GM20000 (cell line): Measurements from ENCODE around the gene TXN.
A peak's percentile ranks its signal among the peaks of the same experiment; 100 is the strongest.
"Not testable (repeated sequence)": the region's sequence is repeated elsewhere in the genome, so short reads cannot be mapped to it uniquely, and the experiment has no call there.

Experiments
- DNase-seq: peaks from one replicate; pipeline ENCODE4 v3.0.0; 2012; ENCODE audit warnings: low spot score
- TF ChIP-seq, protein P1 (sequence below): IDR thresholded peaks from 2 replicates; pipeline ENCODE4 v1.5.1; 2012; ENCODE audit warnings: mild to moderate bottlenecking, control low read depth; ENCODE audit errors: extremely low read depth, missing control alignments

TXN gene

DNA sequence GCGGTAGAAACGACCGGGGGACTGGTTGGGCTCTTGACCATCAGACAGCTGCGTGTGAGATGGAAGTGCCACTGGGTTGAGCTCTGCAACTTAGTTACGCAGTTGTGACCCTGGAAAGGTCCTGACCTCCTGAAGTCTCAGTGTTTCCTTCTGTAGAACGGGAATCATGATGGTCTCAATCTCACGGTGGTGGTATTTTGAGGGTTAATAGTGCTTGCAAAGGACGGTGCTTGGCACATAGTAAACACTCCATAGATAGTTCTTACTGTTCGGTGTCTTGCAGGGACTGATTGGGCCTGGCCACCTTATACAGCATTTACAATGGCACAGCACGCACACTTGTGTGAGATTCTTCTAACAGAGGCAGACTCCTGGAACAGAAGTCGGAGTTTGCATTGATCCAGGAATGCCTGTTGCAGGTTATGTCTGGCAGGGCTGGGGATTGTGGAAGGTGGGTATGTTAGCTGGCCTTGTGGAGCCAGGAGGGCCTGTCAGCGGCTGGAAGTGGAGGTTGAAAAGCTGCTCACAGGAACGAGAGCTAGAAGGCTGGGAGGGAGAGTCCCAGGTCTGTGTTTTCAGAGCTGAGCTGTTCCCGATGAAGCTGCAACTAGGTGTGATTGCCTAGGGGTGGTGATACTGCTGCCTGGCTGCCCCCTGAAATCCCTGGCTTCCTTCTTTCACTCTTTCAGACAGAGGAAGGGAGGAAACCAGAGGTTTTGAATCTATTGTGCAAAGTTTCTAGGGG lies 962 bp upstream of the TXN start:
- DNase-seq = peak; percentile 27
- TF ChIP-seq, protein P1, sequence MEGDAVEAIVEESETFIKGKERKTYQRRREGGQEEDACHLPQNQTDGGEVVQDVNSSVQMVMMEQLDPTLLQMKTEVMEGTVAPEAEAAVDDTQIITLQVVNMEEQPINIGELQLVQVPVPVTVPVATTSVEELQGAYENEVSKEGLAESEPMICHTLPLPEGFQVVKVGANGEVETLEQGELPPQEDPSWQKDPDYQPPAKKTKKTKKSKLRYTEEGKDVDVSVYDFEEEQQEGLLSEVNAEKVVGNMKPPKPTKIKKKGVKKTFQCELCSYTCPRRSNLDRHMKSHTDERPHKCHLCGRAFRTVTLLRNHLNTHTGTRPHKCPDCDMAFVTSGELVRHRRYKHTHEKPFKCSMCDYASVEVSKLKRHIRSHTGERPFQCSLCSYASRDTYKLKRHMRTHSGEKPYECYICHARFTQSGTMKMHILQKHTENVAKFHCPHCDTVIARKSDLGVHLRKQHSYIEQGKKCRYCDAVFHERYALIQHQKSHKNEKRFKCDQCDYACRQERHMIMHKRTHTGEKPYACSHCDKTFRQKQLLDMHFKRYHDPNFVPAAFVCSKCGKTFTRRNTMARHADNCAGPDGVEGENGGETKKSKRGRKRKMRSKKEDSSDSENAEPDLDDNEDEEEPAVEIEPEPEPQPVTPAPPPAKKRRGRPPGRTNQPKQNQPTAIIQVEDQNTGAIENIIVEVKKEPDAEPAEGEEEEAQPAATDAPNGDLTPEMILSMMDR = no peak

DNA sequence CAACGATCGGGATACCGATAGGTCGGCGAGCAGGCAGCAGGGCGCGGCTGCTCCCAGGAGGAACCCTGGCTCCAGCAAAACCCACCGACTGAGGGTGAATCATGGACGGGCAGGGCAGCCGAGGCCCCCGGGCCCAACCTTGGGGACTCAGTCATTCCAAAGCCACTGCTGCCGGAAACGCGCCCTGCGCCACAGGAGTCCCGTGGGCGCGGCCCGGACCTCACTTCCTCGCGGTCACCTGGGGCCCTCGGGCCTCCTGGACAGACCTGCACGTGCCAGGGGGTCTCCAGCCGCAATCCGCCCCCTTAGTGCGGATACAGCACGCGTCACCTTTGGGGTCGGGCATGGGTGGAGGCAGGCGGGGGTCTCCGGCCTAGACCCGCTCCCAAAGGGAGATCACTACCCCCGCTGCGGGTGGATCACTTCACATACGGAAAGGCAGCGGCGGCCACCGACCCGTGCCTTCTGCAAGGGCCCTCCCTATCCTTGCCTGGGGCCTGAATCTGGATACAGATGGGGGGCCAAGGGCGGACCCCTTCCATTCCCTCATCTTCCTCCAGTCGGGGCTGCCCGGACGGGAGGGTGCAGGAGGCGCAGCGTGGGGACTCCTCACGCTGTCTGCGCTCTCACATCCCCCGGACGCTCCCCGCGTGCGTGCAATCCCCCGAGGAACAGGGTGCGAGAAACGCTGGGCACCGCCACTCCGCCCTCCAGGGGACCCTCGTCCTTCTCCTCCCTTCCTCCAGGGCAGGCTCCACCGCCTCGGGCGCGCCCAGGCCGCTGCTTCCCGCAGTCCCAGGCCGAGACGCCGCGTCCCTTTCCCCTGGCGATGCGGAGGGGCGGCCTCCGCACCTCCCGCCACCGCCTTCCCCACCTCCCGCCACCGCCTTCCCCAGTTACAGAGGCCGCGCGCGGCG lies 586 bp downstream of the TXN start:
- TF ChIP-seq, protein P1 = no peak
- DNase-seq = peak; percentile 42

DNA sequence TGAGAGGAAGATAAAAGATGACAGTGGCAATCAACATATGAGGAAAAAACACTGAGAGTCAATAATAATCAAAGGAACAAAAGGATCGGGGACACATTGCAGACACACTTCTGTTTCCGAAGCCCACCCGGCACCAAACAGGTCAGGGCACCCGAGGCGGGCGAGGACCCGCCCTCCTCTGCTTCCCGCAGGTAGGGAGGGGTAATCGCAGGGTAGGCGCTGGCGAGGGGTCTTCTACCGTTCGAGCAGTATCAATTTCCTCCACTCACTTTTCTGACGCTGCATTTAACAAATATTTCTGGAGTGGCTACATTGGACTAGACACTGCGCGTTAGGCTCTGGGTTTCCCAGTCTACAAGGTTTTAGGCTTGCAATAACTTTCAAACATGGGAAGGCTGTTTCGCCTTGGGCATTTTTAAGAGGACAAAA lies 1.3 kb downstream of the TXN start:
- TF ChIP-seq, protein P1 = no peak
- no peak for DNase-seq

DNA sequence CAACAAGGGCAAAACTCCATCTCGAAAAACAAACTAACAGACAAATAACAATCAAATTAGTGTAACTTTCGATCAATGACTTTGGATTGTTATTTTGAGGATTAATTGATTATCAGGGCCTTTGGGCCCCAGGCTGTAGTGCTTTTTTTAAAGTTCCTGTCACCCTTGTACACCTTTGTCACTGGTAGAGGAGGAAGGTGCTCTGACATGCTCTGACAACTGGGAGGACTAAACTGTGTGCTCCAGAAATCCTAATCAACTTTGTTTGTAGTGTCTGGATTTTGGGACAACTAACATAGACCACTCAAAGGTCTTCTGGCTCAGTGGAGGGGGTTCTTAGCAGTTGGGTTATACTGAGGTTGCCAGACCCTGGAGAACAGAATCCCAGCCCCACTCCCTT lies 1.8 kb downstream of the TXN start:
- DNase-seq = no peak
- TF ChIP-seq, protein P1 = no peak

DNA sequence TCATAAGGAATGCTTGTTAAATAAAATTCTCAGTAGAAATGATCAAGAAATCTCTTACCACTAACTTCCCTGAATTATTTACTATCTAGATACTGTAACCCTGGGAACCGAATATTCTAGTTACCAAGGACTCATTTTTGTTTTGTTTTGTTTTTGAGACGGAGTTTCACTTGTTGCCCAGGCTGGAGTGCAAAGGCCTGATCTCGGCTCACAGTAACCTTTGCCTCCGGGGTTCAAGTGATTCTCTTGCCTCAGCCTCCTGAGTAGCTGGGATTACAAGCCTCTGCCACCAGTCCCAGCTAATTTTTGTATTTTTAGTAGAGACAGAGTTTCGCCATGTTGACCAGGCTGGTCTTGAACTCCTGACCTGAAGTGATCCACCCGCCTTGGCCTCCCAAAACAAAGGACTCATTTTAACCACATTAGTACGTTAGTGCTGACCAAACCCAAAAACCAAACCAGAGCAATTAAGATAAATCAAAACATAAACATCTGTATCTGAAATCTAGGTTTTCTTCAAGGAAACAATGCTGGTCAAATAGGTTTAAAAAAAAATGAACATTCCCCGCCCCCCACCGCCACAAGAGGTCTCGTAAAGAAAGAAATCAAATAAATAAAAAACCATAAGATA lies 3.7 kb downstream of the TXN start:
- TF ChIP-seq, protein P1 = no peak
- no peak for DNase-seq

DNA sequence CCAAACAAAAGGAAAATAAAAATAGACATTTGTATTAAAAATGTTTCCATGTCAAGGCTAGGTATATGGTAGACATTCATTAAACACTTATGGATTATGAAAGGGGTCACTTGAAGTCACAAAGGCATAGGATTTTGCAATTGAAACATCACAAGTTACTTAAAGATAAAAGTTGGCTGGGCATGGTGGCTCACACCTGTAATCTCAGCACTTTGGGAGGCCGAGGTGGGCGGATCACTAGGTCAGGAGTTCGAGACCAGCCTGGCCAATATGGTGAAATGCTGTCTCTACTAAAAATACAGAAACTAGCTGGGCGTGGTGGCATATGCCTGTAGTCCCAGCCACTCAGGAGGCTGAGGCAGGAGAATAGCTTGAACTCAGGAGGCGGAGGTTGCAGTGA lies 4.5 kb downstream of the TXN start:
- DNase-seq = not testable (repeated sequence)

DNA sequence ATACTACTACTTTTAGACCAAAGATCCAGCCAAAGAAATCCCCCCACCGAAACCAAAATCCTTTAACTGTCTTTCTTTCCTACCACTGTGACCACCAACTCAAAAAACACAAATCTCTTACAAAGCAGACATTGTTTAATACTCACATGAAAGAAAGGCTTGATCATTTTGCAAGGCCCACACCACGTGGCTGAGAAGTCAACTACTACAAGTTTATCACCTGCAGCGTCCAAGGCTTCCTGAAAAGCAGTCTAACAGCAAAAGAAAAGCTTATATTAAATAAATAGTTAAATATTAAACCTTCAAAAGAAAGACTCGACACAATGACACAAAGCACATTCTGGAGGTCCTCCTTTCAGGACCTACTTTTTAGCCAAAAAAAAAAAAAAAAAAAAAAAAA lies 5.1 kb downstream of the TXN start:
- no peak for DNase-seq
- TF ChIP-seq, protein P1 = no peak
